Activated T-cell treated with anti-CD3 and anti-CD28 coated beads for 1 hour (primary cell): ENCODE data around the gene CFAP53.
"Not testable (repeated sequence)": the region's sequence is repeated elsewhere in the genome, so short reads cannot be mapped to it uniquely, and the experiment has no call there.

ENCODE experiments used
- DNase-seq: peaks from one replicate; pipeline ENCODE4 v3.0.0-alpha.2; 2020; ENCODE audit warnings: low read depth

CFAP53 gene

GRCh38 chr18:50266248-50266704, at the start of gene CFAP53:
CFAP53 (minus strand) TSS chr18:50266495; CDS start chr18:50266404, 91 bp downstream.
- peak; percentile 72 for DNase-seq

GRCh38 chr18:50315100-50315871, 49.0 kb upstream of the CFAP53 start:
- no peak for DNase-seq

- DNase-seq = no peak
These were observed 47.7 kb upstream of the CFAP53 start for GRCh38 chr18:50313873-50314460.

GRCh38 chr18:50313031-50313607, 46.8 kb upstream of the CFAP53 start:
- DNase-seq = no peak

GRCh38 chr18:50312296-50313030, 46.2 kb upstream of the CFAP53 start:
- DNase-seq = no peak

GRCh38 chr18:50311650-50312049, 45.4 kb upstream of the CFAP53 start:
- DNase-seq = no peak

GRCh38 chr18:50310080-50310479, 43.8 kb upstream of the CFAP53 start:
- no peak for DNase-seq

GRCh38 chr18:50308851-50309250, 42.6 kb upstream of the CFAP53 start:
- not testable (repeated sequence) for DNase-seq

GRCh38 chr18:50307738-50308470, 41.6 kb upstream of the CFAP53 start:
- DNase-seq = peak; percentile 85

- DNase-seq = no peak
These were observed 41.1 kb upstream of the CFAP53 start for GRCh38 chr18:50307400-50307737.

- no peak for DNase-seq
These were observed 40.6 kb upstream of the CFAP53 start for GRCh38 chr18:50306944-50307343.

GRCh38 chr18:50301074-50301473, 34.8 kb upstream of the CFAP53 start:
- DNase-seq = no peak

GRCh38 chr18:50299626-50300388, 33.5 kb upstream of the CFAP53 start:
- DNase-seq = no peak

- no peak for DNase-seq
These were observed 32.4 kb upstream of the CFAP53 start for GRCh38 chr18:50298443-50299284.

- peak; percentile 49 for DNase-seq
These were observed 31.5 kb upstream of the CFAP53 start for GRCh38 chr18:50297621-50298442.

- DNase-seq = no peak
These were observed 26.7 kb upstream of the CFAP53 start for GRCh38 chr18:50293039-50293438.

GRCh38 chr18:50289108-50289443, 22.8 kb upstream of the CFAP53 start:
- no peak for DNase-seq

- not testable (repeated sequence) for DNase-seq
These were observed 22.2 kb upstream of the CFAP53 start for GRCh38 chr18:50288348-50289107.
